Measurements from ENCODE around the gene CELA2A. TPM values are rescaled to one million over a fixed set of nuclear protein-coding genes. Genes with fewer than 3 reads are reported as not detected.
"Not testable (repeated sequence)": the region's sequence is repeated elsewhere in the genome, so short reads cannot be mapped to it uniquely, and the experiment has no call there.

Gene CELA2A
- total RNA-seq, 4 donors from 2014 or later = not detected

- H3K36me3 ChIP-seq = peaks cover 0 to 3% of the 10 kb centered on the region in 2 donors
- ATAC-seq (no peak), DNase-seq (no peak)
- no peak for TF ChIP-seq CTCF (IDR thresholded peaks at IDR 0.05 in 4 of 5, conservative IDR thresholded peaks at IDR 0.05 in 1 of 5)
- TF ChIP-seq POLR2A (IDR thresholded peaks at IDR 0.05) = no peak
- H3K9me3 ChIP-seq = no peaks in the 10 kb centered on the region
- intact Hi-C loops (cut with DNase I; ENCODE audit: low total_unique reads) = no loop called here
- H3K4me1 ChIP-seq = no peaks in the 10 kb centered on the region
- in situ Hi-C loops (cut with MboI; ENCODE audit: low sequenced_read_pairs in 4 of 4) = no loop called here
- H3K27ac ChIP-seq = no peak overlapping the region
- H3K4me3 ChIP-seq = no peak overlapping the region
- H3K27me3 ChIP-seq = no peaks in the 10 kb centered on the region
Measured at GRCh38 chr1:15483971-15484370, 27.4 kb downstream of the CELA2A start.

GRCh38 chr1:15484443-15484842, 27.9 kb downstream of the CELA2A start:
- H3K27ac ChIP-seq; in situ Hi-C loops (cut with MboI; ENCODE audit: low sequenced_read_pairs in 4 of 4); ATAC-seq; DNase-seq; H3K4me1 ChIP-seq; H3K9me3 ChIP-seq; intact Hi-C loops (cut with DNase I; ENCODE audit: low total_unique reads); H3K36me3 ChIP-seq; H3K4me3 ChIP-seq; H3K27me3 ChIP-seq: not testable (repeated sequence)

GRCh38 chr1:15485636-15486035, 29.1 kb downstream of the CELA2A start:
- in situ Hi-C loops (cut with MboI; ENCODE audit: low sequenced_read_pairs in 4 of 4) (no loop called here), intact Hi-C loops (cut with DNase I; ENCODE audit: low total_unique reads) (no loop called here)
- no peak for ATAC-seq
- Histone ChIP-seq H3K27ac (no peak overlapping the region), H3K9me3 (no peaks in the 10 kb centered on the region), H3K27me3 (no peaks in the 10 kb centered on the region), H3K4me1 (no peaks in the 10 kb centered on the region), H3K36me3 (peaks cover 0 to 3% of the 10 kb centered on the region in 2 donors), H3K4me3 (no peak overlapping the region)
- TF ChIP-seq CTCF (IDR thresholded peaks at IDR 0.05 in 4 of 5, conservative IDR thresholded peaks at IDR 0.05 in 1 of 5) (no peak), POLR2A (IDR thresholded peaks at IDR 0.05) (no peak)
- DNase-seq = no peak

GRCh38 chr1:15486844-15487610, 30.5 kb downstream of the CELA2A start:
- in situ Hi-C loops (cut with MboI; ENCODE audit: low sequenced_read_pairs in 4 of 4); H3K36me3 ChIP-seq; ATAC-seq; H3K9me3 ChIP-seq; H3K4me1 ChIP-seq; DNase-seq; intact Hi-C loops (cut with DNase I; ENCODE audit: low total_unique reads); H3K27ac ChIP-seq; H3K27me3 ChIP-seq; H3K4me3 ChIP-seq: not testable (repeated sequence)

GRCh38 chr1:15488371-15488770, 31.8 kb downstream of the CELA2A start:
- in situ Hi-C loops (cut with MboI; ENCODE audit: low sequenced_read_pairs in 4 of 4) (no loop called here), intact Hi-C loops (cut with DNase I; ENCODE audit: low total_unique reads) (no loop called here)
- H3K9me3 ChIP-seq = no peaks in the 10 kb centered on the region
- no peak for ATAC-seq
- DNase-seq = no peak
- H3K27me3 ChIP-seq = no peaks in the 10 kb centered on the region
- peaks cover 0 to 19% of the 10 kb centered on the region in 2 donors for H3K36me3 ChIP-seq
- no peaks in the 10 kb centered on the region for H3K4me1 ChIP-seq
- no peak overlapping the region for H3K4me3 ChIP-seq
- TF ChIP-seq CTCF (IDR thresholded peaks at IDR 0.05 in 4 of 5, conservative IDR thresholded peaks at IDR 0.05 in 1 of 5) (no peak), POLR2A (IDR thresholded peaks at IDR 0.05) (no peak)
- H3K27ac ChIP-seq = no peak overlapping the region

All from gastrocnemius medialis (tissue), 4 donors.